Inflammatory macrophage treated with lipopolysaccharide for 4 hours (primary cell): ENCODE measurements around the gene LAIR1.
"Not testable (repeated sequence)": the region's sequence is repeated elsewhere in the genome, so short reads cannot be mapped to it uniquely, and the experiment has no call there.

Experiments used
- DNase-seq: peaks from one replicate; pipeline ENCODE4 v3.0.0-alpha.2; 2020

The LAIR1 gene

DNA sequence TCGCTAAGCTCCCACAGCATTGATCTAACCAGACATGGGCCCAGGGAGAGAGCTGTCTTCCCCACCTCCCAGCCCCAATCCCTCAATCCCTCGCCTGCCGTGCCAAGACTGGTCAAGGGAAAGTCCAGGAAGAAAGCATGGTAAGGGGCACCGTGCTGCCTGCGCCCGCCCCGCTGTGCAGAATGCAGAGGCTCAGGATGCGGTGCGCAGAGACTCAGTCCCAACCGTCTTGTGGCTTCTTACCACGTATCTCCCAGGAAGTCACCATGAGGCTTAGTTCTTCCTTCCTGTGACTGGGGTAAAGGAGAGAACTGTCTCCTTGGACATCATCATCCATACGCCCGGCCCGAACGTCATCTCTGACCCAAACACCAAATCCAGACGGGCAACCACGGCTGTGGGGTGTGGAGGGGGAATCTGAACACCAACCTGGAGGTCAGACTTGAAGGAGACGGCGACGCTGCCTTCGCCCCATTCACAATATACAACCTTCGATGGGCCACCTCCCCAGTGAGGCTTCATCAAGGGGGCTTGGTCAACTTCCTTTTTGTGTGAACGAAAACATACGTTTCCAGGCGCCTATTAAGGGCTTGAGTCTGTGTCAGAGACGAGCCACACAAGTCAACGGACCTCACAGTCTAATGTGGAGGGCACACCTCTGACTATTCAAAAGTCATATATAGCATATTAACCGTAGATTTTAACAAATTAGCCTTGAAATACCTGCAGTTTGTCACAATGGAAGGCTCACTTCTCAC, 10.6 kb upstream of the LAIR1 start:
- peak; percentile 65 for DNase-seq

DNA sequence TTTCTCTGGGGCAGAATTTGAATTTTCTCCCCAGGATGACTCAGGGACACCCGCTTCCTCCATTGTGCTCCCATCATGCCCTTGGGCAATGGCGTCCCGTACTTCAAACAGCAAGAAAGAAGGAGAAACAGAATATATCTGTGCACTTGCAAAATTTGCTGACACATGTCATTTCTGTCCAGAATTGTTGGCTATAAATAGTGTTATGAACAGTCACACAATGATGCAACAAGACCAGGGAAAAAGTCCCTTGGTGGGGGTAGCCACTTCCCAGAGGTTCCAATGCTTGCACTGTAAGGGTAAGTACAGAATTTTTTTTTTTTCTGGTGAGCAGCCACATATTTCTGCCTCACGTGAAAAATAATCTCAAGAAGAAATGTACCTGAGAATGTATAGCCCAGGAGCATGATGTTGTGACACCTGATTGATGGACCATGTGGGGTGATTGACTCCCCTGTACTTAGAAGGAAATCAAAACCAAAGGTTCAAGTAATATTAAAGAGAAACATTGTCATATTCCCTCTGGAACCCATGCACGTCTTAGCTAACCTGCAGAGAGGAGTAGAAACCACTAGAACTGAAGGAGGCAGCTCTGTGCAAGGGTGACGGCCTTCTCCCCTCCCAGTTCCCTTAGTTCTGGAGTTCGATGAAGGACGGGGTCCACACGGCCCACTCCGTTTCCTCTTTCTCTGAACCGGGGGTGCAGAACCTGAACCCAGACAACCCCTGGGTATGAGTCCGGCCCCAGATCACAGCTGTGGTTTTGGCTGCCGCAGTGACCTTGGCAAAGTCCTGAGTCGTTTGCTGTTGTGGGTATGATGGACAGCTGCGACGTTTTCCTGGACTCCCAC, 9.3 kb upstream of the LAIR1 start:
- peak; percentile 99 for DNase-seq

DNA sequence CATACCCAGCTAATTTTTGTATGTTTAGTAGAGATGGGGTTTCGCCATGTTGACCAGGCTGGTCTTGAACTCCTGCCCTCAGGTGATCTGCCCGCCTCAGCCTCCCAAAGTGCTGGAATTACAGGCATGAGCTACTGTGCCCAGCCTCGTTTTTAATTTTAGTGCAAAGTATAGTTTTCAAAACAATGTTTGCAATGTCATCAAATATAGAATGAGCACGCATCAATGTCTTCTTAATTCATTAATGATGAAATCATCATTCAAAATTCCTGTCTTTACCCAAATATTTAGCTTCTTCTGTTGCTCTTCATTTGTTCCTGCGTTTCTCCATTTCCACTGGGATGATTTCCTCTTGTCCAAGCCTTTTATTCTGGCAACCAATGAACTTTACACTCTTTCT, 6.7 kb upstream of the LAIR1 start:
- DNase-seq, result not testable (repeated sequence)

DNA sequence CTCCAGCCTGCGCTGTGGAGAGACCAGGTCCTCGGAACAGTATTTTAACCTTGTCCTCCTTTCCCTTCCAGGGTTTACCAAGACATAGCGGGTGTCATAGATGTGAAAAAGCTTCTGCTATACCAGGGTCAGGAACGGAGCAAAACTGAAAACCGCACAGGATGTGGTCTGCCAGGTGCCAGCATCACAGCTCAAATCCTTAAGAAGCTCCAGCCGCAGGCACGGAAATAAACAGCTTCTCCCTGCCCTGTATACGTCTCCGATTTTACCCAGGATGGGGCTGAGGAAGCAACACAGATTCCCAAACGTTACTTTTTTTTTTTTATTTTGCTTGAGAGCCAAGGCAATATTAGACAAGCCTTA, 5.7 kb upstream of the LAIR1 start:
- DNase-seq, result not testable (repeated sequence)

DNA sequence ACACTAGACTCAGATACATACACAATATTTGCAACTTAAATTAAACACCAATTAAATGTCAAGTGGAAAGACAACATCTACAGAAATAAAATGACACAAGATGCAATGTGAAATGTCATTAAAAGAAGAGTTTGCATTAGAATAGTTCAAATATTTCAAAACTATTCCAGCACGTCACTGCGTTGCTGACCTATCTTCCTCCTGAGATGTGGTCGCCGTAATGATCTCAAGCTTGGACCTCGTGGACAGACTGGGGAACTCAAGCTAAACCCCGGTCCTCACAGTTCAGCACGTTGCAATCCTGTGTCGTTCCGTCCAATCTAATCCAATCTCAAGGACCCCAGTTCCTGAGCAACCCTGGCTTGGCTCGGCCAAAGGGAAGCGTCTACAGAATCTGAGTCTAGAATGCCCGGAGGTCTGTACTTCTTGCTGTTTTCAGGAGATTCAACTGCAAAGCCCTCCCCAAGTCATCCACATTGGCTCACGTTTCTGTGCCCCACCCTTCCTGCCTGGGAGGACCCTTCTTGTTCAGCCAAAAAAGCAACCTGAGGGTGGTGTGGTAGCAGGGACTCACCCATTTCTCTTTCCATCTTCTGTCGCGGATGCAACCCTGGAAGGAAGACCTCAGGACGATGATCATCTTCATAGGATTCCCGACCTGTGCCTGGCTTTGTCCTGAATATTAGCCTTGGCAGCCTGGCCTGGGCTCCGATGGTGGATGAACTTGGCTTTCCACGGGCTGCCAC, 5.1 kb upstream of the LAIR1 start:
- peak; percentile 79 for DNase-seq

DNA sequence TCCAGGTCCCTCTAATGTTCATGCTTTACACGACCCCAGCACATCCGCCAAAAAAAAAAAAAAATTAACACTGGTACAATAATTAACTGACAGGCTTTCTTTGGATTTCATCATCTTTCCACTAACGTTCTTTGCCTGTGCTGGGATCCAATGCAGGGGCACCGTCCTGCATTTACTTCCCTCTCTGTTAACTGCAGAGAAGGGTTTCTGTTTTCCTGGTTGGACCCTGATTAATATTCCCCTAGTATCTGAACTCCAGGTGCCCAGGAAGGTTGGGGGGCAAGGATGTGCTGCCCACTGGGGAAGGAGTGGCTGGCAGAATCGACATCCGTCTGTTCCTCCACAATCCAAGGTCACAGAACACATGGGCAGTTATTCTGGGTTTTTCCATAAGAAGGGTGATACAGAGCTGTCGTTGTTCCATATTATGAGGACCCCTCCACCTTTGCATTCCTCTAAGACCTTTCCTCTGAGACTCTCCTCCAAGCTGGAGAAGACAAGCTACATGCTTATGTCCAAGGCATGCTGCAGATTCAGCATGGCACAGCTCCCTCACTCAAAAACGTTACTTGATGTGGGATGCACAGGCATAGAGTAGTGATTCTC, 4.5 kb upstream of the LAIR1 start:
- DNase-seq, result no peak

DNA sequence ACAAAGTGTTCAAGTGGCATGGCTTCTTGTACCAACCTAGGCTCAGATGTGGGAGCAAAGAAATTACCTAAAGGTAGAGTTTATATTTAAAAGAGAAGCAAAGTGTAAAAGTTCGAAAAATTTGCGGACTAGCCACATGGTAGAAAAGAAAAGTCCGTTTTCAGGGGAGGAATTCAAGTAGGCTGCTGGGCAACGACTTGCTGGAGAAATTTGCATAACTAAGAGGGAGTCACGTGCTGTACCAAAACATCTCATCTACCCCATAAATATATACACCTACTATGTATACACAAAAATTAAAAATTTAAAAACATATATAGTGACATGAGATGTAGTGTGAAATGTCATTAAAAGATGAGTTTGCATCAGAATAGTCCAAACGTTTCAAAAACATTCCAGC, 2.1 kb upstream of the LAIR1 start:
- no peak for DNase-seq

DNA sequence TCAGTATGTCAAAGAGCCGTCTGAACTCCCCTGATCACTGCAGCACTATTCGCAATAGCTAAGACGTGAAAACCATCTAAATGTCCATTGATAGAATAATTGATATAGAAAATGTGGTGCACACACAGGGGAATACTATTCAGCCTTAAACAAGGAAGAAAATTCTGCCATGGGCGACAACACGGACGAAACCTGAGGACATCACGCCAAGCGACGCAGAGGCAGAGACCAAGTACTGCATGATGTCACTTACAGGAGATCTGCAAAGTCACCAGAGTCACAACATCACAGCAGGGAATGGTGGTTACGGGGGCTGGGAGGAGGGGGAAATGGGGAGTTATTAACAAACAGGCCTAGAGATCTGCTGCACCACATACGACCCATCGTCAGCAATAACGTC, 1.1 kb upstream of the LAIR1 start:
- not testable (repeated sequence) for DNase-seq

DNA sequence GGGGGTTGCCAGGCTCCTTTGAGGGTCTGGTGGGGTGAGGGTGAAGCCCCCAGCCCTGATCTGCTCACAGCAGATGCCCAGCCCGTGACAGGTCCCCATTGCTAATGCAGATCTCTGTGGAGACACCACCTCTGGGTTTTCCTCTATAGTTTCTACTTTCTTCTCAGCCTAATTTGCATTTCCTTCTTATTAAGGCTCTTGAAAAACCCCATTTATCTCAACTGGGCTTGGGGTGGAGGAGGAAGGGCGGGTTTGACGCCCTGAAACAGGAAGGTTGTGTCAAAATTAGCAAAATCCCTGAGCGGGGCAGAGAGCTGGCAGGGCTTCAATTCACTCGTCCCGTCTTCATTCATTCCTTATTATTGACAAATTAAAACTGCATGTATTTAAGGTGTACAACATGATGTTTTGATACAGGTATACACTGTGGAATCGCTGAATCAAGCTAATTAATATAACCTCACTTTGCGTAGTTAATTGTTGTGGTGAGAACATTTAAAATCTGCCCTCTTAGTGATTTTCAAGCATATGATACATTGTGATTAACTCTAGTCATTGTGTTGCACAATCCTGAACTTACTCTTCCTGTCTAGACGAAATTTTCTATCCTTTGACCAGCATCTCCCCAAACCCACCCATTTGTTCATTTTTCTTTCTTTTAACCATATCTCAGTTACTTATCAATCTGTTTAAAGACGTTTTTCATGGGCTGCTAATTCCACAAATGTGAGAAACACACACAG, 2.9 kb downstream of the LAIR1 start:
- peak; percentile 86 for DNase-seq

DNA sequence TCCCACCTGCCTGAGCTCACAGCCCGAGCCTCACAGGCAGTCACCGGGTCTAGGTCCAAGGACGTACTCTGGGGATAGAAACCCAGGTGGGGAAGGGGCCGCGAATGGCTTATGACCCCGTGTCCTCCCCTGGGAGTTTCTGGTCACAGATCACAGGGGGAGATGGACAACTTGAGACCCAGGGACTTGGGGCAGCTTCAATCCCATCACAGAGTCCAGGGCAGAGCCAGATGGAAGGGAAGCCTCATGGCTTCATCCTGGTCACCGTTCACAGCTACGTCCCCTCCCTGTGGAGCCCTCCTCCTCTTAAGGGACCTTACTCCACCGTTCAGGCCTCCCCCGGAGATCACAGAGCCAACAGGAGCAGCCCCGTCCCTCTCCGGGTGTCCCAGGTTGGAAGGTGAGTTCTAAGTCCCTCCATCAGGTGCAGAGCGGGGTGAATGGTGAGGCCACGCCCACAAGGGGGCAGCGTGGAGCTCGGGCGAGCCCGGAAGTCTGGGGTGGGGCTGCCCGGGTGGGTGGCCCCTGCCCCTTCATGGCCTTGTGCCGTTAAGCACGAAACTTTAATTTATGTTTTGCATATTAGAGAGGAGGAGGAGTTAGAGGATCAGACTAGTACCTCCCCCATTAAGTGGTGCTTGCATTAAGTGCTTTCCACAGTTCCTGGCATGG, 5.4 kb downstream of the LAIR1 start:
- not testable (repeated sequence) for DNase-seq

DNA sequence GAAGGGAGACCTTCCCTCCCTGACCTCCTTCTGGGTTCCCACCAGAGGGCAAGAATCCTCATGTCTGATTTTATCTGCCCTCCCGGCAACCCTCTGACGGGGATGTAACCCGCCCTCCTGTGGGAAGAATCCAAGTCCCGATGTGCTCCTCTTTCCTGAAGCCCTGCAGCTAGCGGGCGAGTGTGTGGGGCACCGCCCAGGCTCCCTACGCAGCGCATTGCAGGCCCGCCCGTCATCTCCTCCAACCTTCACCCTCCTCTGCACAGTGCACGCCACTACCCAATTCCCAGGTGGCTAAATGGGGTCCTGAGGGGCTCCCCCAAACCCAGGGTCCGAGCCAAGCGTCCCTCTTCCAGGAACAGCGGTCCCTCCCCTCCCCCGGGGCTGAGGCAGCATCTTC, 7.3 kb downstream of the LAIR1 start:
- no peak for DNase-seq

DNA sequence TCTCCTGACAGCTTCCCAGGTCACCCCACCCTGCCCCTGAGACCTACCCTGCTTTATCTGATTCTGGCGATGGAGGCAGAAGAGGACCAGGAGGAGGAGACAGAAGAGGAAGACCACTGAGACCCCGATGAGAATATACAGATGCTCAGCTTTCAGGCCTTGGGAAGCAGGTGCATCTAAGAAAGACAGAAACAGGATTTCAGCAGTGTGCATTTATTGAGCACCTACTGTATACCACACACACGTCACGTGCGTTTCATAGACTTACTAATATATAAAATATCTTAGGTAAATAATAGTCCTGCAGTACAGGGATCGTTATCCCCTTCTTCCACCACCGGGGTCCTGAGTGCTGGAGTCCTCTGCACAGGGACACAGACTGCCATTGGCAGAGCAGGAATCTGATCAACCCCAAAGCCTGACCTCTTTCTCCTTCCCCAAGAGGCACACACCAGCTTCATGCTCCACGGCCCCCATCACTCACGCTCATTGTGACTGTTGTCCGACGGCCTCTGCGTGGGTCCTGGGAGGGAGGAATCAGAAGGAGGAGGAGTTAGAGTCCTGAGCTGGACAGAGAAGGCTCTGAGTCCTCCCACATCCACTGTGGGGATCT, 8.2 kb downstream of the LAIR1 start:
- DNase-seq, result no peak

DNA sequence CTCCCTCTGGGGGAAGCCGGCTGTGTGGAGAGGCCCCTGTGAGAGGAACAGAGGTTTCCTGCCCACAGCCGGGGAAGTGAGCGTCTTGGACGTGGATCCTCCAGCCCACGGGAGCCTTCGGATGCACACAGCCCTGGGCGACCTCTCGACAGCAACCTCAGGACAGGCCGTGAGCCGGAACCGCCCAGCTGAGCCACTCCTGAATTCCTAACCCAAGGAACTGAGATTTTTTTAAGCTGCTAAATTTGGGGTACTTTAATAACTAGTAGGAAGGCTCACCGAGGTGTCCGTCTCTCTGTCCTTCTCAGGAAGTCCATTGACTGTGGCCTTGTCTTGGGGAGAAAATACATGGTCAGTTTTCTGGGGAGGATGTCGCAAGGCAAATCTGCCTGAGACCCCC, 9.1 kb downstream of the LAIR1 start:
- no peak for DNase-seq

DNA sequence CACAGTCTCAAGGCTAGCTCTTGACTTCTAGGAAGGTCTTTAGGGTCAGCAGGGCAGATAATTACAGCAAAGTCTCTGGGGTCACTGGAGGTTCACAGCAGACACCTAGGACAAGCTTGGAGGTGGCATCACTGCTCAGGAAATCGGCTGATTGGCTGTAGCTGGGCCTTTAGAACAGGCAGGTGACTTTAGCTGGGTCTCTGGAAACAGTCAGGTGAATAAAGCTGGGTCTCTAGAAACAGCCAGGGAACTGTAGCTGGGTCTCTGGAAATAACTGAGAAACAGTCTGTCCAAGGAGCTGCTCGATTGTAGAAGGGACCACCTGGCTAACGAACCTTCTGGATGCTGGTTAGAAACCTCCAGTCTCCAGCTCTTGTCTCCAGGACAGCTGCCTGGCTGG, 10.0 kb downstream of the LAIR1 start:
- DNase-seq, result no peak

DNA sequence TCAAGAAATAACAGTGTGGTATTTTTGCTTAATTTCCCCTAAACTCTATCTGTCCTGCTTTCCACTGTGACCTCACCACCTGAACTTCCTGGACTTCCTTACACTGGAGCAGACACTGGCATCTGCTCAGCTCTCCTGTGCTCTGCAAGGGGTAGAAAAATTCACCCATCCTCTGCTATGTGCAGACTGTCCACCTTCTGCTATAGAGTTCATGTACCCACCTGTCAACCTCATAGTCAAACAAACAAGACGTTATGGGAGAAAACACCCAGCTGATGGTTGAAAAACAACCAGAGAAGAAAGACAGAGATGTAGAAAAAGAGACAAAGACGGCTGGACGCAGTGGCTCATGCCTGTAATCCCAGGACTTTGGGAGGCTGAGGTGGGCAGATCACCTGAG, 12.2 kb downstream of the LAIR1 start:
- no peak for DNase-seq

DNA sequence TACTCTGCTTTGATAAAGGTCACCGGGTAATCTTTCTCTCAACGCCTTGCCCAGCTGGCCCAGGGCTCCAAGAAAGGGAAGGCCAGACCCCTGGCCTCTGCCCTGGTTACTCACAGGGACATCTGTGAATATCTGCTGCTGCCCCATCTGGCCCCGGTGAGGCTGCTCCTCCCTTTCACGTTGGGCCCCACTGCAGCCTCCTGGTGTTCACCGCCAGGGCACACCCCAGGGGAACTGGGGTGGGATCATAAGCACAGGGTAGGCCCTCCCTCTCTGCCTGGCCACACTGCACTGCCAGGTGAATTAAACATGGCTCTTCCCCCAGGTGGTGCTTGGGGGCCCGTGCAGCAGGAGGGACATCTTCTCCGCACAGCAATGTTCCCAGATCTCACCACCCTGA, 12.7 kb downstream of the LAIR1 start:
- DNase-seq, result no peak

DNA sequence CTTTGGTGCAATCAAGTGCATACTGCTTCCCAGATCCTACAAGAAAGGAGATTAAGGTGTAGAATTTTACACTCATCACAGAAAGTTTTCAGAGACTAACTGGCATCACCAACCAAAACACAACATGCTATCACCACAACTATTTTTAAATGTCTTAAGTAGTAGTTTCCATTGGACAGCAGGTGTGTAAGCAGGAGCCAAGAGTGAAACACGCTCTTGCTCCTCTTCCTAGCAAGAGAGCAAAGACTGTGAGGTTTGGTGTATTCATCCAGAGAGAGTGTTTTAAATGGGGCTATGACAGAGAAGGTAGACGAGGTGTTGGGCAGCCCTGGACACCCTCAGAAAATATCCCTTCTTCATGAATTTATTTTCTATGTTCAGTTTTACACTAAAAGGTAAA, 13.3 kb downstream of the LAIR1 start:
- no peak for DNase-seq

DNA sequence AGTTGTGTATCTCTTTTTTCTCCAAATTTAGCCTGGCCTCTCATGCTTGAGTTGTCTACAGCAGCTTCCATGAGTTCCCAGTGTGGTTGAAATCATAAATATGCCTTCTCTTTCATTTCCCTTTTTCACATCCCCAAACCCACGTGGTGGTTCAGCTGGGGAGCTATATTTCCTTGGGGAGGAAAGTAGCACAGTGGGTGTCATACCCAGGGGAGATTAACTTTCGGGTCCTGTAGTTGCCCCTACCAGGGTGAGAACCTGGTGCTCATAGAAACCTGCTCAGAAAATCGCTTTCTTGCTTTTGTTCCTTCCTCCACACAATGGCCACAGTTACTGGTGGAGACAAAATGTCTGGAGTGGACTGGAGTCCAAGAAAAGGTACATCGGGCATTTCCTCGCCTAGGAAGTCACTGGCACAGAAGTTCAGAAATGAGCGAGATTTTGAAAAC, 18.8 kb downstream of the LAIR1 start:
- peak; percentile 89 for DNase-seq

DNA sequence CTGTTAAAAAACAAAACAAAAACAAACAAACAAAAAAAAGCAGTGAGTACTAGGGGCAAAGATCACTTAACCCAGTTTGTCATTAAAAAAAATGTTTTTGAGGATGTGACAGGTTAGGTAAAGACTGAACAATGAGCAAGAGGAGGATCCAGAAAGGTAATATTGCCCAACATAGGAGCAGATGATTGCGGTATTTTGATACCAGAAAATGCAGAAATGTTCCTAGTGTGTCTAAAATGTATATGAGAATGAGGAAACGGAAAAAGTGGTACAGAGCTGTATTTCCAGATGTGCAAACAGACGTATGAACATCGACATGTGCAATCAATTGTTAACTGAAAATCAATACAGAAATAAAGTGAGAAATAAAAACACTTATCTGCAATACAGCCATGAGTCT, 20.9 kb downstream of the LAIR1 start:
- peak; percentile 52 for DNase-seq

DNA sequence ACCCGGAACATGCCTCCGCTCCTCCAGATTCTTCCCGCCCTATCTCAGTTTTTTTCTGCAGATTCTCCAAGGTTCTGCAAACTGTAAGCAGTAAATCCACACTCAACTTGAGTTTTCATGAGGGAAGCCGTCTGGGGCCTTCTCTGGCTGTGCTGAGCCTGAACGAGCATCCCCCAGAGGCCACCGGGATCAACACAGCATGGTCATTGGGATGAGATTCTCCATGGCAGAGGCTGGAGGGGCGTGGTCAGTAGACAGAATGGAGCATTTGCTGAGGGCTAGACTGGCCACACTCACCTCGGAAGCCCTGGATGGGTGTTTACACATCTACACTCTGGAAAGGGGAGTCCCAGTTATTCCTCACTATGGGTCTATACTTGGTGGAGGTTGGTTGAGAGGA, 23.4 kb downstream of the LAIR1 start:
- DNase-seq, result no peak

DNA sequence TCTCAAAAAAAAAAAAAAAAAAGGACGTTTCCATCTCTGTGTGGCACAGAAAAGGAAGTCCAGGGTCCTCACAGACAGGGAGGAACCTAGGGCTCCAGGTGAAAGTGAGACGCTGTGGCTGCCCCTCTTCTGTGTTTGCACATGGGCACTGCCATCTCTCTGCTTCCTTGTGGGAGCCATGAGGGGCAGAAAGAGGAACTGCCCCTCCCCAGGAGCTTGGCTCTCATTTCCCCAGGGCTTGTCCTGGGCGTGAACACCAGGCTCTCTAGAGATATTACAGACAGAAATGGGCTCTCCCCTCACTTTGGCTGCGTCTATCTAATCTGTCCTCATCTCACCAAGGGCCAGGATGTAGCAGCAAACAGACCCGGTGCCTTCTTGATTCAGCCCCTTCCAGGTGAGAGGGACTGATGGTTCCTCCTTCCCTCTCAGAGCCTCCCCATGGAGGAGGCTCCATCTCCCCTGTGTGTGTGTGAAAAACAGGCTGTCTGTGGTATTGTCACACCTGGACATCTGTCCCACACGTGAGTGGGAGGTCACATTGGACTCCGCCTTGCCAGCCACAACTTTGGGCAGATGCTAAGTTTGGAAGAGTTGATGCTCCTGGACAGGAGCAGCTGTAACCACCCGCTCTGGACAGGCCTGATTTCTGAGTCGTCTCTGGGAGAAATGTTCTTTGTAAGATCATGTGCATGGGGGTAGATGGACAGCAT, 24.9 kb downstream of the LAIR1 start:
- peak; percentile 61 for DNase-seq
